Stimulated activated CD8-positive, alpha-beta memory T cell treated with anti-CD3 and anti-CD28 coated beads, Interleukin-7, amount 100 ng/mL, for 4 hours (primary cell): ENCODE data around the gene BPIFB4.
"Not testable (repeated sequence)": the region's sequence is repeated elsewhere in the genome, so short reads cannot be mapped to it uniquely, and the experiment has no call there.

ENCODE experiments used
- DNase-seq, 2 donors: peaks; one replicate each; pipeline ENCODE4 v3.0.0-alpha.2; 2020; ENCODE audit warnings: low read depth in 2 of 2

Gene BPIFB4

GRCh38 chr20:33079259-33079658 is at the start of gene BPIFB4:
BPIFB4 (plus strand) TSS chr20:33079643; CDS start chr20:33081527, 1,884 bp downstream.
- no peak for DNase-seq

- no peak for DNase-seq
Observed at GRCh38 chr20:33030076-33030475, 49.4 kb upstream of the BPIFB4 start.

- DNase-seq, result no peak
Observed at GRCh38 chr20:33030569-33030968, 48.9 kb upstream of the BPIFB4 start.

GRCh38 chr20:33031531-33031930 is 47.9 kb upstream of the BPIFB4 start, which contains the start of gene BPIFB6:
BPIFB6 (plus strand) TSS chr20:33031648; CDS start chr20:33031648, 0 bp downstream.
- DNase-seq, result no peak

- no peak for DNase-seq
Observed at GRCh38 chr20:33032555-33032954, 46.9 kb upstream of the BPIFB4 start.

- no peak for DNase-seq
Observed at GRCh38 chr20:33033381-33033780, 46.1 kb upstream of the BPIFB4 start.

GRCh38 chr20:33034115-33034514 is 45.3 kb upstream of the BPIFB4 start:
- DNase-seq, result no peak

- no peak for DNase-seq
Observed at GRCh38 chr20:33034901-33035492, 44.4 kb upstream of the BPIFB4 start.

- no peak for DNase-seq
Observed at GRCh38 chr20:33037456-33037855, 42.0 kb upstream of the BPIFB4 start.

- no peak for DNase-seq
Observed at GRCh38 chr20:33038243-33038642, 41.2 kb upstream of the BPIFB4 start.

GRCh38 chr20:33042430-33042829 is 37.0 kb upstream of the BPIFB4 start:
- DNase-seq, result no peak

- DNase-seq, result no peak
Observed at GRCh38 chr20:33042983-33043730, 36.3 kb upstream of the BPIFB4 start.

GRCh38 chr20:33043731-33044181 is 35.7 kb upstream of the BPIFB4 start:
- no peak for DNase-seq

- not testable (repeated sequence) for DNase-seq
Observed at GRCh38 chr20:33045129-33045721, 34.2 kb upstream of the BPIFB4 start.

GRCh38 chr20:33046412-33046811 is 33.0 kb upstream of the BPIFB4 start:
- DNase-seq, result no peak

GRCh38 chr20:33051333-33051732 is 28.1 kb upstream of the BPIFB4 start:
- DNase-seq, result no peak

GRCh38 chr20:33053291-33054106 is 25.9 kb upstream of the BPIFB4 start, which contains the start of gene BPIFB3:
BPIFB3 (plus strand) TSS chr20:33053903; CDS start chr20:33055436, 1,533 bp downstream.
- no peak for DNase-seq

GRCh38 chr20:33054381-33054780 is 25.1 kb upstream of the BPIFB4 start:
- no peak for DNase-seq

GRCh38 chr20:33054791-33055190 is 24.7 kb upstream of the BPIFB4 start:
- DNase-seq, result no peak

- no peak for DNase-seq
Observed at GRCh38 chr20:33059136-33059535, 20.3 kb upstream of the BPIFB4 start.

- no peak for DNase-seq
Observed at GRCh38 chr20:33059741-33060390, 19.6 kb upstream of the BPIFB4 start.
